ENCODE measurements around the gene RADX.

The RADX gene, protein sequence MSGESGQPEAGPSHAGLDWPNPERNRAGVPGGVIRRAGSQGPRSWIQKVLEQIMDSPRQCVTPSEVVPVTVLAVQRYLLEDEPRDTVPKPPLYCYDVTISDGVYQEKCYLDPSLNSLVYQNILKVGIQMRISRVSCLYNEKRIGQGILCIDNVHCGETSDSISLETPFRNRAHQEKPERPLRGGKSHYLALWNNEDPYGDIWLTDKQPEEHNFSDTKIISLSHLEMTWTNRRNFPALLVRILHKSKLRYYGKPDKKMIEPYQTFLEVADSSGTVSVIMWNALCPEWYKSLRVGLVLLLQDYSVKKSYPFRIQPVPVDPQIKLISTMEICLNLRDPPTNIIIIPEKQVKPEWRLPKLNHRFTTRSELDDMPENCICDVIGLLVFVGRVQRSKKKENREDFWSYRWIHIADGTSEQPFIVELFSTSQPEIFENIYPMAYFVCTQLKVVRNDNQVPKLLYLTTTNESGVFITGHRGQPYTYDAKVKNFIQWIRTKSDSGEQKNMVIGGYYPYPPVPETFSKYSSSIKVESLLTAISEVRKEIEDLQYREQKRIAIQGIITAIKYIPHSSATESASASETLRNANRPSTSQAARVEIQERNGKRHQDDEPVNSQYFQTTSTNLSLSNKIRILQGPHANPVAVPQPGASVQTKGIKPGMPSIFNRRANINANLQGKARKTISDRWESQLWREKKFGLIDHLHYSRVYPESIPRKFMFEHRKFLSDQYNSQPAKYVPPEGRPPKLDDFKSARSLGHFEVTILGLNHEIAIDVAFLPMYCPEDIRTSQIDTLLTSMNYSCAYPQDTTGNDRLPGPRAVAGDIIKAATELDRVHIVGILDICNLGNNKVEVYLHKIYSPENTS

DNA sequence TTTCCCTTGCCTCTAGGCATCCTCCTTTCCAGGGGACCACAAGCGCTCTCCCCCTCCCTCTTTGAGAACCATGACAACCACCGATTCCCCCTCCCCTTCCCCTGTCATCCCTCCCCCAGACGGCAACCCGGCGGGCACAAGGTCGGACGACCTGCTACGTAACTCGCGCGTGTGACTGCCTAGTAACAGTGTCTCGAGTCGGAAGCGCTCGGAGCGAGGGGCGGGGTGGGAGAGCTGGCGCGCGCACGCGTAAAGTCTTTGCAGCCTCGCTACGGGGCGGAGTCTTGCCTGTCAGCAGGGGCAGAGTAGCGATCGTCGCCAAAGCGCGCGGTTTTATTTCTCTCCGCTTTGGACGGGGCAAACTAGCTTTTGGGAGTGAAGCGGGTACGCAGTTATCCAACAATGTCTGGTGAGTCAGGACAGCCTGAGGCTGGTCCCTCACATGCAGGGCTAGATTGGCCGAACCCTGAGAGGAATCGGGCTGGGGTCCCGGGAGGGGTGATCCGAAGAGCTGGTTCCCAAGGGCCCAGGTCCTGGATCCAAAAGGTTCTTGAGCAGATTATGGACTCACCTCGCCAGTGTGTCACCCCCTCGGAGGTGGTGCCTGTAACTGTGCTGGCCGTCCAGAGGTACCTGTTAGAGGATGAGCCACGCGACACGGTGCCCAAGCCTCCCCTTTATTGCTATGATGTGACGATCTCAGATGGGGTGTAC lies at the start of gene RADX:
RADX (plus strand) TSS at position 300 of the 714 bp plus-strand sequence; CDS start at position 403, 103 bp downstream.
- ChIA-PET POLR2A (interaction anchor here (0.9 to 2.1 kb wide), 4 partner anchors 10 to 115 kb away, joined by 3 to 9 read pairs (median 5); partner anchors contain the start of gene RNF128), CTCF (interaction anchor here (0.6 kb wide), 1 partner anchor 13 kb away, joined by 4 read pairs; no protein-coding TSS in a partner anchor)
- Histone ChIP-seq H3K27ac (ENCODE audit: extremely low read depth, low read depth, low read length) (peak within 1 kb of the TSS; percentile 96), H3K4me1 (ENCODE audit: control insufficient read depth, insufficient read depth, low read length) (peaks cover 3% of the 10 kb centered on the region; the same call in 1 of the 2 replicates), H3K4me3 (ENCODE audit: low read depth, low read length) (peak within 1 kb of the TSS; percentile 43), H3K9me3 (ENCODE audit: control insufficient read depth, insufficient read depth, low read depth, low read length) (no peaks in the 10 kb centered on the region), H3K36me3 (ENCODE audit: control insufficient read depth in 2 of 2, insufficient read depth in 1 of 2, low read length in 2 of 2) (no peaks in the 10 kb centered on the region; a peak in 1 of 3 replicates)
- TF ChIP-seq, protein P1, sequence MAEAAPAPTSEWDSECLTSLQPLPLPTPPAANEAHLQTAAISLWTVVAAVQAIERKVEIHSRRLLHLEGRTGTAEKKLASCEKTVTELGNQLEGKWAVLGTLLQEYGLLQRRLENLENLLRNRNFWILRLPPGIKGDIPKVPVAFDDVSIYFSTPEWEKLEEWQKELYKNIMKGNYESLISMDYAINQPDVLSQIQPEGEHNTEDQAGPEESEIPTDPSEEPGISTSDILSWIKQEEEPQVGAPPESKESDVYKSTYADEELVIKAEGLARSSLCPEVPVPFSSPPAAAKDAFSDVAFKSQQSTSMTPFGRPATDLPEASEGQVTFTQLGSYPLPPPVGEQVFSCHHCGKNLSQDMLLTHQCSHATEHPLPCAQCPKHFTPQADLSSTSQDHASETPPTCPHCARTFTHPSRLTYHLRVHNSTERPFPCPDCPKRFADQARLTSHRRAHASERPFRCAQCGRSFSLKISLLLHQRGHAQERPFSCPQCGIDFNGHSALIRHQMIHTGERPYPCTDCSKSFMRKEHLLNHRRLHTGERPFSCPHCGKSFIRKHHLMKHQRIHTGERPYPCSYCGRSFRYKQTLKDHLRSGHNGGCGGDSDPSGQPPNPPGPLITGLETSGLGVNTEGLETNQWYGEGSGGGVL (tag by site-specific recombination; IDR thresholded peaks at IDR 0.05) = peak; percentile 68
- TF ChIP-seq, protein P2, sequence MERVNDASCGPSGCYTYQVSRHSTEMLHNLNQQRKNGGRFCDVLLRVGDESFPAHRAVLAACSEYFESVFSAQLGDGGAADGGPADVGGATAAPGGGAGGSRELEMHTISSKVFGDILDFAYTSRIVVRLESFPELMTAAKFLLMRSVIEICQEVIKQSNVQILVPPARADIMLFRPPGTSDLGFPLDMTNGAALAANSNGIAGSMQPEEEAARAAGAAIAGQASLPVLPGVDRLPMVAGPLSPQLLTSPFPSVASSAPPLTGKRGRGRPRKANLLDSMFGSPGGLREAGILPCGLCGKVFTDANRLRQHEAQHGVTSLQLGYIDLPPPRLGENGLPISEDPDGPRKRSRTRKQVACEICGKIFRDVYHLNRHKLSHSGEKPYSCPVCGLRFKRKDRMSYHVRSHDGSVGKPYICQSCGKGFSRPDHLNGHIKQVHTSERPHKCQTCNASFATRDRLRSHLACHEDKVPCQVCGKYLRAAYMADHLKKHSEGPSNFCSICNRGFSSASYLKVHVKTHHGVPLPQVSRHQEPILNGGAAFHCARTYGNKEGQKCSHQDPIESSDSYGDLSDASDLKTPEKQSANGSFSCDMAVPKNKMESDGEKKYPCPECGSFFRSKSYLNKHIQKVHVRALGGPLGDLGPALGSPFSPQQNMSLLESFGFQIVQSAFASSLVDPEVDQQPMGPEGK (tag by site-specific recombination; IDR thresholded peaks at IDR 0.05) = peak; percentile 53
- TF ChIP-seq, protein P3, sequence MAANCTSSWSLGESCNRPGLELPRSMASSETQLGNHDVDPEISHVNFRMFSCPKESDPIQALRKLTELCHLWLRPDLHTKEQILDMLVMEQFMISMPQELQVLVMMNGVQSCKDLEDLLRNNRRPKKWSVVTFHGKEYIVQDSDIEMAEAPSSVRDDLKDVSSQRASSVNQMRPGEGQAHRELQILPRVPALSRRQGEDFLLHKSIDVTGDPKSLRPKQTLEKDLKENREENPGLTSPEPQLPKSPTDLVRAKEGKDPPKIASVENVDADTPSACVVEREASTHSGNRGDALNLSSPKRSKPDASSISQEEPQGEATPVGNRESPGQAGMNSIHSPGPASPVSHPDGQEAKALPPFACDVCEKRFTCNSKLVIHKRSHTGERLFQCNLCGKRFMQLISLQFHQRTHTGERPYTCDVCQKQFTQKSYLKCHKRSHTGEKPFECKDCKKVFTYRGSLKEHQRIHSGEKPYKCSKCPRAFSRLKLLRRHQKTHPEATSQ (tag by site-specific recombination; IDR thresholded peaks at IDR 0.05) = no peak
- TF ChIP-seq ZBTB20 (tag by site-specific recombination; IDR thresholded peaks at IDR 0.05) (peak; percentile 67; the same call in 1 of the 2 replicates), ZNF660 (tag by site-specific recombination; IDR thresholded peaks at IDR 0.05) (peak; percentile 21; the same call in 1 of the 2 replicates), ZNF366 (tag by site-specific recombination; conservative IDR thresholded peaks at IDR 0.05) (peak; percentile 36; the same call in 1 of the 2 replicates), KLF16 (tag by site-specific recombination; IDR thresholded peaks at IDR 0.05) (no peak), ZNF629 (tag by site-specific recombination; IDR thresholded peaks at IDR 0.05) (peak; percentile 43; the same call in 1 of the 2 replicates), ZNF121 (tag by site-specific recombination; IDR thresholded peaks at IDR 0.05) (peak; percentile 86), ZBTB1 (tag by site-specific recombination; IDR thresholded peaks at IDR 0.05) (no peak), PRDM1 (tag by site-specific recombination; IDR thresholded peaks at IDR 0.05) (no peak), TRIM28 (IDR thresholded peaks at IDR 0.05; ENCODE audit: borderline replicate concordance, low read length) (no peak), ZBTB21 (tag by site-specific recombination; IDR thresholded peaks at IDR 0.05) (no peak), ZNF521 (tag by site-specific recombination; IDR thresholded peaks at IDR 0.05) (no peak), ZNF335 (tag by site-specific recombination; conservative IDR thresholded peaks at IDR 0.05) (peak; percentile 54), ZNF707 (tag by site-specific recombination; IDR thresholded peaks at IDR 0.05) (no peak), ZBTB17 (tag by site-specific recombination; IDR thresholded peaks at IDR 0.05) (0 out of 2 replicates have a peak, but pooled peaks have one; percentile 38), GLIS1 (tag by site-specific recombination; IDR thresholded peaks at IDR 0.05) (peak; percentile 70), SP2 (tag by site-specific recombination; IDR thresholded peaks at IDR 0.05) (peak; percentile 56), ZXDB (tag by site-specific recombination; IDR thresholded peaks at IDR 0.05) (peak; percentile 100), HOXD13 (CRISPR knock-in tag; IDR thresholded peaks at IDR 0.05; ENCODE audit: borderline replicate concordance) (no peak)
- TF ChIP-seq, protein P4, sequence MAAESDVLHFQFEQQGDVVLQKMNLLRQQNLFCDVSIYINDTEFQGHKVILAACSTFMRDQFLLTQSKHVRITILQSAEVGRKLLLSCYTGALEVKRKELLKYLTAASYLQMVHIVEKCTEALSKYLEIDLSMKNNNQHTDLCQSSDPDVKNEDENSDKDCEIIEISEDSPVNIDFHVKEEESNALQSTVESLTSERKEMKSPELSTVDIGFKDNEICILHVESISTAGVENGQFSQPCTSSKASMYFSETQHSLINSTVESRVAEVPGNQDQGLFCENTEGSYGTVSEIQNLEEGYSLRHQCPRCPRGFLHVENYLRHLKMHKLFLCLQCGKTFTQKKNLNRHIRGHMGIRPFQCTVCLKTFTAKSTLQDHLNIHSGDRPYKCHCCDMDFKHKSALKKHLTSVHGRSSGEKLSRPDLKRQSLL (tag by site-specific recombination; IDR thresholded peaks at IDR 0.05) = 0 out of 2 replicates have a peak, but pooled peaks have one; percentile 5
- TF ChIP-seq, protein P5, sequence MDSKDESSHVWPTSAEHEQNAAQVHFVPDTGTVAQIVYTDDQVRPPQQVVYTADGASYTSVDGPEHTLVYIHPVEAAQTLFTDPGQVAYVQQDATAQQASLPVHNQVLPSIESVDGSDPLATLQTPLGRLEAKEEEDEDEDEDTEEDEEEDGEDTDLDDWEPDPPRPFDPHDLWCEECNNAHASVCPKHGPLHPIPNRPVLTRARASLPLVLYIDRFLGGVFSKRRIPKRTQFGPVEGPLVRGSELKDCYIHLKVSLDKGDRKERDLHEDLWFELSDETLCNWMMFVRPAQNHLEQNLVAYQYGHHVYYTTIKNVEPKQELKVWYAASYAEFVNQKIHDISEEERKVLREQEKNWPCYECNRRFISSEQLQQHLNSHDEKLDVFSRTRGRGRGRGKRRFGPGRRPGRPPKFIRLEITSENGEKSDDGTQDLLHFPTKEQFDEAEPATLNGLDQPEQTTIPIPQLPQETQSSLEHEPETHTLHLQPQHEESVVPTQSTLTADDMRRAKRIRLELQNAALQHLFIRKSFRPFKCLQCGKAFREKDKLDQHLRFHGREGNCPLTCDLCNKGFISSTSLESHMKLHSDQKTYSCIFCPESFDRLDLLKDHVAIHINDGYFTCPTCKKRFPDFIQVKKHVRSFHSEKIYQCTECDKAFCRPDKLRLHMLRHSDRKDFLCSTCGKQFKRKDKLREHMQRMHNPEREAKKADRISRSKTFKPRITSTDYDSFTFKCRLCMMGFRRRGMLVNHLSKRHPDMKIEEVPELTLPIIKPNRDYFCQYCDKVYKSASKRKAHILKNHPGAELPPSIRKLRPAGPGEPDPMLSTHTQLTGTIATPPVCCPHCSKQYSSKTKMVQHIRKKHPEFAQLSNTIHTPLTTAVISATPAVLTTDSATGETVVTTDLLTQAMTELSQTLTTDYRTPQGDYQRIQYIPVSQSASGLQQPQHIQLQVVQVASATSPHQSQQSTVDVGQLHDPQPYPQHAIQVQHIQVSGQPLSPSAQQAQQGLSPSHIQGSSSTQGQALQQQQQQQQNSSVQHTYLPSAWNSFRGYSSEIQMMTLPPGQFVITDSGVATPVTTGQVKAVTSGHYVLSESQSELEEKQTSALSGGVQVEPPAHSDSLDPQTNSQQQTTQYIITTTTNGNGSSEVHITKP (tag by site-specific recombination; IDR thresholded peaks at IDR 0.05) = peak; percentile 87; the same call in 1 of the 2 replicates
